HPDE6-E6E7 (cell line): ENCODE data around the gene ADCY7.

ENCODE experiments used
- DNase-seq: peaks from one replicate; pipeline ENCODE4 v3.0.0; 2011; ENCODE audit warnings: missing footprints; ENCODE audit errors: extremely low spot score

Gene ADCY7

GRCh38 chr16:50298591-50299507 is 32.5 kb downstream of the ADCY7 start:
- DNase-seq, result no peak

GRCh38 chr16:50299508-50300105 is 33.3 kb downstream of the ADCY7 start:
- DNase-seq, result no peak

GRCh38 chr16:50300942-50301625 is 34.7 kb downstream of the ADCY7 start:
- no peak for DNase-seq

GRCh38 chr16:50301626-50302471 is 35.5 kb downstream of the ADCY7 start:
- DNase-seq, result peak; percentile 81

GRCh38 chr16:50302472-50303005 is 36.2 kb downstream of the ADCY7 start:
- DNase-seq, result no peak

- DNase-seq, result no peak
These were observed 36.8 kb downstream of the ADCY7 start for GRCh38 chr16:50303041-50303604.

- no peak for DNase-seq
These were observed 37.5 kb downstream of the ADCY7 start for GRCh38 chr16:50303605-50304466.

GRCh38 chr16:50304467-50305440 is 38.4 kb downstream of the ADCY7 start:
- no peak for DNase-seq

GRCh38 chr16:50305441-50306061 is 39.2 kb downstream of the ADCY7 start:
- DNase-seq, result no peak

GRCh38 chr16:50306287-50306686 is 39.9 kb downstream of the ADCY7 start:
- DNase-seq, result no peak

GRCh38 chr16:50308237-50308965 is 42.0 kb downstream of the ADCY7 start:
- DNase-seq, result no peak

GRCh38 chr16:50309156-50309526 is 42.8 kb downstream of the ADCY7 start:
- DNase-seq, result no peak

- DNase-seq, result peak; percentile 33
These were observed 43.4 kb downstream of the ADCY7 start for GRCh38 chr16:50309527-50310307.

- no peak for DNase-seq
These were observed 44.2 kb downstream of the ADCY7 start for GRCh38 chr16:50310308-50311133.

- DNase-seq, result no peak
These were observed 44.8 kb downstream of the ADCY7 start for GRCh38 chr16:50311134-50311528.

- no peak for DNase-seq
These were observed 45.6 kb downstream of the ADCY7 start for GRCh38 chr16:50311891-50312501.
